RPMI7951 (cell line): Measurements from ENCODE around the gene ZNF674. TPM values are rescaled to one million over a fixed set of nuclear protein-coding genes. Genes with fewer than 3 reads are reported as not detected.
A peak's percentile ranks its signal among the peaks of the same experiment; 100 is the strongest.
"Not testable (repeated sequence)": the region's sequence is repeated elsewhere in the genome, so short reads cannot be mapped to it uniquely, and the experiment has no call there.

Experiments
- DNase-seq: peaks from one replicate; pipeline ENCODE4 v3.0.0-alpha.2; 2012; ENCODE audit warnings: low read depth
- total RNA-seq: library from RNA; depleted of rRNA; stranded (reverse); fragments of >200 nt; shearing (Covaris generic); gene quantifications from 2 replicates; pipeline ENCODE4 v1.2.3, GENCODE V29; 2014

Gene ZNF674
- total RNA-seq, 1 experiment from 2014 or later, result 4.8 TPM

DNA sequence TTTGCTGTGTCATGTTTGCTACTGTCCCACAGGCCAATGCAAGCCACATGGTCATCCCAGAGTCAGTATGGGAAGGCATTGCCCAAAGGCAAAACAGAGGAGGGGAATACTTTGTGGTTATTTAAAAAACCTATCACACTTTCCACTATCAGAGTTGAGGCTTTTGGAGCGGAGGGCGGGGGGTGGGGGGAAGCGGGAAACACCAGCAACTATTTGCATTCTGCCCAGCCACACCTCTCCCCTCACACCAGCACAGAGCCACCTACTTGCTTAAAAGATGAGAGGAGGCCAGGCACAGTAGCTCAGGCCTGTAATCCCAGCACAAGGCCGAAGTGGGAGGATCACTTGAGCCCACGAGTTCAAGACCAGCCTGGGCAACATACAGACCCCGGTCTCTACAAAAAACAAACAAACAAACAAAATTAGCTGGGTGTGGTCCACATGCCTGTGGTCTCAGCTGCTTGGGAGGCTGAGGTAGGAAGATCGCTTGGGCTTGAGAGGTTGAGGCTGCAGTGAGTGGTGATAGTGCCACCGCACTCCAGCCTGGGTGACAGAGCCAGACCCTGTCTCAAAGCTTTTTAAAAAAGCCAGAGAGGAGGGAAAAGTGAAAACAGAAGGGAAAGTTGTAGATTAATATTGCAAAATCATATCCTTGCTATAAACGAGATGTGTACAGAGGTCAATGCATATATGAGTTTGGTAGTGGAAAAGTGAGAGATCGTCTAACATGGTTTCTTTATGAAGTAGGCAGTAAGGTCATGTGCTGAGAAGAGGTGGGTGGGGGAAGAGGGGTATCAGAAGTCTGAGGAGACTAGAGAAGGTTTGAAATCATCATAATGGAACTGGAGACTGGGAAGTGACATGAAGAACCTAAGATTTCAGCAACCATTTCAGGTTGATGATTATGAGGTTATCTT lies 26.5 kb upstream of the ZNF674 start:
- no peak for DNase-seq

DNA sequence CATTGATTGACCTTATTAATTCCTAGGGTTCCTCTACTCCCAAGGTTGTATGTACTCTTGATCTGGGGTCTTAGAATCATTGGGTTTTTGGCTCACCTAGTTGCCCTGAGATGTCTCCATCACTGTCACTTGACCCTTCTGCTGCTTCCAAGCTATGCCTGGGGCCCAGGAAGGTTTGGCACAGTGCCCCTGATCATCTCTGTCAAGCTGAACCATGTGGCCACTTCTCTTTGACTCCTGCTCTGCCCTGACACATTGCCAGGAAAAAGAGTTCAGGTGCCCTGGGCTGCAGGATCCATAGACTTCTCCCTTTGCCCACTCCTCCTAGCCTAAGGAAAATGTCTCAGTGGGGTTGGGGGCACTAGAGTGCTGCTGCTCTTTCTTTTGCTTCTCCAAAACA lies 24.4 kb upstream of the ZNF674 start:
- no peak for DNase-seq

DNA sequence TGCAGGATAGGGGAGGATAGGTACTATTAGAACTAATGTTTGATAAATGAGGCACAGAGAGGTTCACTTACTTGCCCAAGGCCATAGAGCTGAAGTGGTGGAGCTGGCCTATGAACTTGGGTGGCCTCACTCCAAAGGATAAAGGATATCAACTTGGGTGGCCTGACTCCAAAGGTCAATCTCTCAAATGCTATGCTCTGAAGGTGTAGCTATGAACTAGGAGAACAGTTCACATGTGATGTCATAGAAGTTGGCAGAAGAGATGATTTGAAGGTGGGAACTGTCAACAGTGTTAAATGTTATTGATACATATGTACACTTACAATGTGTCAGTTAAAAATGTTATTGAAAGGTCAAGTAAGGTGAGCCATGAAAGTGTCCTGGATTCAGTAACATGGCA lies 22.2 kb upstream of the ZNF674 start:
- no peak for DNase-seq

DNA sequence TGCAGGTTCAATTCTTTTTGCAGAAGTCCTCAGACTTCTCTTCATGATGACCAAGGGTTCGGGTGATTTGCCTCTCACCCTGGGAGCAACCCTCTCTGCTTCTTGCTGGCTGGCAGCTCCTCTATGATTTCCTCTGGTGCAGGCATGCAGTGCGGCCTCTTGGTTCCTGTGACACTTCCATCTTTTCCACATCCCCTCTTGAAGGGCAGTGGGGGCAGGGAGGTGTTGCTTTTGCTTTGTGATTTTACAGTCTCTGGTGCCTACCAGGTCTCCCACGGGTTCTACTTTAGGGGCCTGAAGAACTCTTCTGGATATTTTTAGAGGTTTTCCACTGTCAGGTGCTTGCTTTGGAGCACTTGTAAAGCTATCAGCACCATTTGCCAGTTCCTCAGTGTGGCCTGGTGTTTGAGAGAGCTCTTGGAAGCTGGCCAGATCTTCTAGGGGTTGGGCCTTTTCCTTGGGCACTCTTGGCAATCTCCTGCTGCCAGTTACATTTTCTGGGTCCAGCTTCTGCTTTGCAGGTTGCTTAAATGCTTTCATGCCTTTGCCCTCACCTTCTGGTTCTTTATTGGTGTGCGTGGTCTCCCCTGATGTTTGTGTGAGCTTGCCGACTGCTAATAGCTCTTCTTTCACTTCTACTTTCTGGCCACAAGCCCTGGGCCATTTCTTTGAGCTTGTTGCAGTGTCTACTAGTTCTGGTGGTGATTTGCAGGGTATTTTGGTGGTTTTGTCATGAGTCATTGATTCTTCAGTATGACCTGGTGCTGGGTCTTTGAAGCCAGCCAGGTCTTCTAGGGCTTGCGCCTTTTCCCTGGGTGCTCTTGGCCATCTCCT lies 16.8 kb upstream of the ZNF674 start:
- peak; percentile 74 for DNase-seq

DNA sequence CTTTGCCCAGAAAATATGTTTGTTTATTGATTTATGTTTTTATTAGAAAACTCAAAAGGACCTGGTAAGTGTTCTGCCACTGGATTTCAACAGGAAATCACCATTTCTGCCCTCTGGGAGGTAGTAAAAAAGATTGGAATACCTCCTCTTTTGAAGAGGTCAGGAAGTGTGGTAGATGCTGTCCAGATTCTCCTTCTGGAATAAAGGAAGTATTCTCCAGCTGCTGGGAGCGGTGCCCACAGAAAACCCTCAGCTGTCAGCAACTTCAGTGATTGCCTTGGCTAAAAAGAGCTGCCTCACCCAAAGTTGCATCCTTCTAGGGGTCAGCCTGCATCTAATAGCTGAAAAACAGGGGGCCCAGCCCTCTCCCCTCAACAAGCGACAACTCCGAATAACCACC lies 13.8 kb upstream of the ZNF674 start:
- peak; percentile 32 for DNase-seq

DNA sequence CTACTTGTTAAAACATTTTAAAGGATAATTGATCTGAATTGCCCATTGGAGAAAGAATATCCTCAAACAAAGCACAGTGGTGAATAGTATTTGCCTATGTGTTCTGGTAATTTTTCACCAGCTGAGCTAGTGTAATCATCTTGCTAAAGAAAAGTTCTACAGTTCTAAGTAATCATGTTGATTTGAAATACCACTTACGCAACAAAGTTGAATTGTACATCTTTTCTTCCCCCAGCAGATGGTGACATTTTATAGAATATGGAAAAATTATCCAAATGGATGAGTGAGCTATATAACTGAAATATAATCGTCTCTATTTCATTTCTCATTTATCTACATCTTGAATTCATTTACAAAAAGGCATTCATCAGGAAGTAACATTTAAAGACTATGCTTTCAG lies 9.7 kb upstream of the ZNF674 start:
- no peak for DNase-seq

DNA sequence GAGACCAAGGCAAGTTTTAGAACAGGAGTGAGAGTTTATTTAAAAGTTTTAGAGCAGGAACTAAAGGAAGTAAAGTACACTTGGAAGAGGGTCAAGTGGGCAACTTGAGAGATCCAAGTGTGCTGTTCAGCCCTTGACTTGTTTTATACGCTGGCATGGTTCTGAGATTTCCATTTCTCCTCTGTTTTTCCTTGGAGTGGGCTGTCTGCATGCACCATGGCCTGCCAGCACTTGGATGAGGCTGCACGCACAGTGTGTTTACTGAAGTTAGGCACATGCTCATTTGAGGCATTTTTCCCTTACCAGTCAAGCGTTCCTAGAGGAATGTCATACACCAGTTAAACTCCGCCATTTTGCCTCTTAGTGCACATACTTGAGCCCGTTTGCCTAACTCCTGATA lies 8.7 kb upstream of the ZNF674 start:
- DNase-seq, result no peak

DNA sequence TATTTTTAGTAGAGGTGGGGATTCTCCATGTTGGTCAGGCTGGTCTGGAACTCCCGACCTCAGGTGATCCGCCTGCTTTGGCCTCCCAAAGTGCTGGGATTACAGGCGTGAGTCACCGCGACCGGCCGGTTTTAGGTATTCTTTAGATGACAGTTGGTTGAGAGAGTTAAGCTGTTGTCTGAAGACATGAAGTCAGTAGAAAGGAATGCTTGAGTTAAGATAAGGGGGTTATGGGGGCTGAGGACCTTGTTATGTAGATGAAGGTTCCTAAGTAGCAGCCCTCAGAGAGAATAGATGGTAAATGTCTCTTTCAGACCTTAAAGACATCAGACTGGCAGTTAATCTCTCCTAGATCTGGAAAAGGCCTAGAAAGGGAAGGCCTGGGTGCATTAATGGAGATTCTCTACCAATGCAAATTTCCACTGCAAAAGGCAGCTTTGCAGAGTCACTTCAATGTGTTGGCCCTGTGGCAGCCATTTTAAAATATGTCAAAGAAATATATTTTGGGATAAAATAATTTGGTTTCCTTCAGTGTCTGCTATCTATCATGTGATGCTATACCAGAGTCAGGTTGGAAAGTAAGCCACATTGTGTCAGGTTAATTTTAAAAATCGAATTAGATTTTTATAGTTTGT lies 6.4 kb upstream of the ZNF674 start:
- DNase-seq, result peak; percentile 63

DNA sequence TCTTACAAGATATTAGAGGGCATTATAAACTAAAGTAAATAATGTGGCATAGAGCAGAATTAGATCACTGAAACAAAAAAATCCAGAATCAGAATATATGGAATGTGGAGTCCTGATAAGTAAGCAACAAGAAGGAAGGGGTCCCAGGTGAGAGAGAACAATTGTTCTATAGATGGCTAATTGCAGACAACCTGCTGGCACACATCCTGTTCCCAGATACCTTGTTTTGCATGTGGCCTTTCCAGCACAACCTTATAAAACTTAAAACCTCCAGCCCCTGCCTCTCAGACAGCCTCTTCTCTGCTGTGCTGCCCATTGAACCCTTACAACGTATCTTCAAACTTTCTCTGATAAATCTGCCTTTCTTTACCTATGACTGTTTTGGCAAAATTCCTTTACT lies 4.7 kb upstream of the ZNF674 start:
- no peak for DNase-seq

DNA sequence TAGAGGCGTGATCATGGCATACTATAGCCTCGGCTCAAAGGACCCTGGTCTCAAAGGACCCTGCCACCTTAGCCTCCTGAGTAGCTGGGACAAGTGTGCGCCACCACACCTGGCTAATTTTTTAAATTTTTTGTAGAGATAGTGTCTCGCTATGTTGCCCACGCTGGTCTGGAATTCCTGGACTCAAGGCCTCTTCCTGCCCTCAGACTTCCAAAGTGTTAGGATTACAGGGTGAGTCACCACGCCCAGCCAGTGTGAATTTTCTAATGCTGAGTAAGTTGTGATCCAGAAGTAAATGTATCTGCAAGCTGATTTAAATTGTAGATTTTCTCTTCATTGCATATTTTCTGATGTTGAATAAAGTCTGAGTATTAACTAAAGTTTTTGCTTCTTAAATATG lies 2.6 kb upstream of the ZNF674 start:
- peak; percentile 78 for DNase-seq

DNA sequence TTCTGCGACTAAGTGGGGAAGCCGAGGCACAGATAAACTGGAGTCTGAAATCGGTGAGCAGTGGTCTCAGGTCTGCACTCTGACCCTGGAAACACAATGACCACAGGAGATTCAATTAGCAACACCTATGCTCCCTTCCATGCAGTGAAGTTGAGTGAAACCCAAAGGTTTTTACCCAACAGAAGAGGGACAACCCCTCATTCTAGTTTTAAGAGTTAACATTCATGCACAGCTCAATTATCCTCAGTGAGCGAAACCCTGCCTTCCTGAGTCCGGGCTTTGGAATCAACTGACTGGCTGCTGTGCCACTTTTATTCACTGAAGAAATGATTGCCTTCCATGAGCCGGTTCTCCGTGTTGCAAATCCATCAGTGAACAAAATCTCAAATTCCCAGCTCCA lies 694 bp downstream of the ZNF674 start:
- not testable (repeated sequence) for DNase-seq

DNA sequence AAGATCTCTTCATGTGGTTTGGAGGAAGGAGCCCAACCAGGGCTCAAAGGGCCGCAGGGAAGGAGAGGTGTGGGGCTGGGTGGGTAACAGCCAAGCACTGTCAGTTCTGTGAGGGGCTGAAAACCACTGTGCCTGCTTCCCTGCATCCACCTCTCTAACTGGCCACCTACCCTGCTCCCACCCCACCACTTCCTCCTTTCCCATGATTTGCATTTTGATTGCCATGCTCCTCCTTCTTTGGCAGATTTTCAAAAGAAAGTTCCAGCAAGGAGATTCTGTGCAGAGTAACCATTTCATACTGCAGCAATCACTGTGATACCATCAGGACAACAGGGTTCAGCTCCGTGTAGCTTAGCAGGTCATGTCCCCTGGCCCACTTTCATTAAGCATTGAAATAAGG lies 1.8 kb downstream of the ZNF674 start:
- no peak for DNase-seq

DNA sequence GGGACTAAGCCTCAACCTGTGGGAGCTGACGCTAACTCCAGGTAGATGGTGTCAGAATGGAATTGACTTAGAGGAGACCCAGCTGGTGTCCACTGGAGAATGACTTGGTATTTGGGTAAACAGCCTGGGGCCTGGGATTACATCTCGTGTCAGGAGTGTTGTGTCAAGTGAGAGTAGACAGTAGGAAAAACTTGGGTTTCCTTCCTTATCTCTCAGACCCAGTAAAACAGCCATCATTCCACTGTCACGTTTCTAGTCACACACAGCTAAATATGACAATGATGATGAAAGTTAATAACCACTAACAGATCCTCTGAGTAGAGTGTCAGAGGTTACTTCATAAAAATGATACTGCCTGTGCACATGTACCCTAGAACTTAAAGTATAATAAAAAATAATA lies 13.8 kb downstream of the ZNF674 start:
- no peak for DNase-seq

DNA sequence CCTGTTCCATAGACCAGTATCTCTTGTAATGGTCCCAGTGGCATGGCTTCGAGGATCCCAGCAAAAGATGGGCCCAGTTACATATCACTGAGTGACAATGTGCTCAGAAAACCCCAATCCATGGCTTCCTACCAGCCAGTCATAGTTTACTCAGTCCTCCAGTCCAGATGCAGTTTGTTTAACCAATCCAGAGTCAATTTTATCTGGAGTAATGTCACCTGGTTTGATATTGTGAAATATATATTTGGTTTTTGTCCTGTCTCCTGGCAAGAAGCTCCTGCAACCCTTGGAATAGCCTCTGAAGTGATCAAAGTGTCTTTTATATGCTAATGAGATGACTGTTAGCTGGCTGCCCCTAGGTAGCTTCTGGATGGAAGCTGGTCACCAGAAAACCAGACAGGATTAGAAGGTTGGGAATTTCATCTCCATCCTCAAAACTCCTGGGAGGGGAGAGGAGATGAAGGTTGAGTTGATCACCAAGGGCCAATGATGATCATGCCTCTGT lies 14.8 kb downstream of the ZNF674 start:
- DNase-seq, result not testable (repeated sequence)

DNA sequence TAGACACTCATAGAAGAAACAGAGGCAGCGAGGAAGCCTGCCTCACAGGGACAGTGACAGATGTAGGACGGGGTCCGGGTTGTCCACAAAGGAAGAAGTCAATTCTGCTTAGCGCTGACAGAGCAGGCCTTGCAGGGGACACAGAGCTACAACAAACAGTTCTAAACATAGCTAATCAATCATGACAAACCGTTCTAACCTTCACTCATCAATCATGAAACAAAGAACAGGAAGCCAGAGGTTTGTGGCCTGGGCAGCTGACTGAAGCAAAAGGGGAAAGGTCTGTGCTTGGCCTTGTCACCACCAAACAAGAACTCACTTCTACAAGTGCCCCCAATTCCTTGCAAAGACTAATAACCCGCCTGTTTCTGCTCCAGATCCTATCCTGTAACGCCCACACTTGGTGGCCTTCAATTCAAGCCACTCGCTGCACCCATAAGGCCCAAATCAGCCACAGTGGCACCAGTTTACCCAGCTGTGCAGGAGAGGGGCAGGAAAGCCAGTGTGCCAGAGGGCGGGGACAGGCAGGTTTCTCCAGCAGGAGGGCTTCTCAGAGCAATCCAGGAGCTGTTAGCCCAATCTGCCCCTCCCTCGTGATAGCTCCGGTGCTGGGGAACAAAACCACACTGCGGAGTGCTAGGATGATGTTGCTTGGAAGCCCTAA lies 15.3 kb downstream of the ZNF674 start:
- not testable (repeated sequence) for DNase-seq

DNA sequence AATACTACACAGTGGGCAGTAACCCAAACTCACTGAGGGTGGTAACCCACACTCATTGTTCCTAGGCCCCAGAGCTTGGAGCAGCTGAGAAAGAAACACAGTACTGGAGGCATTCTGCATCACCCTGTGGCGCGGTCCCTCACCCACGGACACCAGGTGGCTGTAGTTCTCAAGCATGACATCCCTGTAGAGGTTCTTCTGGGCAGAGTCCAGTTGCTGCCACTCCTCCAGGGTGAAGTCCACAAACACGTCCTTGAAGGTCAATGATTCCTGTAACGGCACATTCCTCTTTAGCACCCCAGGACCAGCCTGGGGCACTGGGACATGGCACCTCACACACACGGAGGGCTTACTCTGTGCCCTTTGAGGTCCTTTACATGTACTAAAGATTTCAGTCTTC lies 16.6 kb downstream of the ZNF674 start:
- not testable (repeated sequence) for DNase-seq

DNA sequence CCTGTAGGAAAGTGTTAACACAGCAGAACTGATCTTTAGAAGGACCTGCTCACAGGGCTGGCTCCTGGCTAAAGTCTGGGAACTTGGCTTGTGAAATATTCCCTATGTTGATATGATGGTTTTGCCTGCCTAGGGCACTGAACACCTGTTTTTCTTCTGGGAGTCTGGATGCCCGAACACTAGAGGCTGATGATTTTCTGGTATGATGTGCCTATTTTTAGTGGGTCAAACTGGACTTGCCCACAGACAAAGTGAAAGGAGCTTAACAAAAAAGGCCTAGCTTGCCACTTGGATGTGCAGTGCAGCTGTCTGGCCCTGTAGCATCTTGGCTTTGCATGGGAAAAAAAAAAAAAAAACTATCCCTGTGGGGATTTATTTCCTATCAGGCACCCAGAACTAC lies 39.1 kb downstream of the ZNF674 start:
- no peak for DNase-seq

DNA sequence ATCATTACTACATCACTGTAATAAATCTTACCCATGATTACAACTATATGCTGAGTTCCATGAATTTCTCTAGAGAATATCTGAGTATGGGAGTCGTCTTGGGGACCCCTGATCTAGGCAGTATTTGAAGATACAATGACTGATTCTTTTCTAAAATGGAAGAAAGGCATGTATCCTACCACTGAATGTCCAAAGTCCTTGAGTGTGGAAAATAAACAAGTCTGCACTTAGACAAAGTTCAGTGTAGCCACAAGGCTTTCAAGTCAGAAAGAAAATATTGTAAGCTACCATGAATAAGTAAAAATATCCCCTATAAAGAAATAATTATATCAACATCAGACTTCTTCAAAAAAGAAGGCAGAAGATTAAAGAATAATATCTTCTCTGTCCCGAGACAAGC lies 42.4 kb downstream of the ZNF674 start:
- no peak for DNase-seq

DNA sequence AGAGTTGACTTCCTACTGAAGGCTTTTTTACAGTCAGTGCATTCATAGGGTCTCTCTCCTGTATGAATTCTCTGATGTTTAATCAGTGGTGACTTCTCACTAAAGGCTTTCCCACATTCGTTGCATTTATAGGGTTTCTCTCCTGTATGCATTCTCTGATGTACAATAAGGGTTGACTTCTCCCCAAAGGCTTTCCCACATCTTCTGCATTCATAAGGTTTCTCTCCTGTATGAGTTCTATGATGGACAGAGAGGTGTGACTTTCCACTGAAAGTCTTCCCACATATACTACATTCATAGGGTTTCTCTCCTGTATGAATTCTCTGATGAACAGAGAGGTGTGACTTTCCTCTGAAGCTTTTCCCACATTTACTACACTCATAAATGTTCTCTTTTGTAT lies 45.2 kb downstream of the ZNF674 start:
- DNase-seq, result no peak

DNA sequence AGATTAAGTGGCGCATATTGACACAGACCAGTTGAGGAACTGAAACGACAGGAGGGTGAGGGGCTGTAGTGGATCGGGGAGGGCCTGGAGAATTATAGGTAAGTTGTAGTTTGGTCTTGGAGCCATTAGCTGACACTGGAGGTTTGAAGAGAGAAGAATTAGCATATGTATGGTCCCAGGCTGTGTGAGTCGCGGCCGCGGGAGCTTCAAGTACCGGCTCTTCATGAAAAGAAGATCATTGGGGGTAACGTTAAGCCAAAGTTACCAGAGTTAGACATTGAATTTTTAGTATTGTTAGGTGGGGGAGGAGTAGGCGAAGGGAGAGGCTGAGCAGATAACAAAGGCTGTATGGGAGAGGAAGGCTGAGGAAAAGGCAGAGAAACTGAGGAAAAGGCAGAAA lies 56.5 kb downstream of the ZNF674 start:
- DNase-seq, result no peak

DNA sequence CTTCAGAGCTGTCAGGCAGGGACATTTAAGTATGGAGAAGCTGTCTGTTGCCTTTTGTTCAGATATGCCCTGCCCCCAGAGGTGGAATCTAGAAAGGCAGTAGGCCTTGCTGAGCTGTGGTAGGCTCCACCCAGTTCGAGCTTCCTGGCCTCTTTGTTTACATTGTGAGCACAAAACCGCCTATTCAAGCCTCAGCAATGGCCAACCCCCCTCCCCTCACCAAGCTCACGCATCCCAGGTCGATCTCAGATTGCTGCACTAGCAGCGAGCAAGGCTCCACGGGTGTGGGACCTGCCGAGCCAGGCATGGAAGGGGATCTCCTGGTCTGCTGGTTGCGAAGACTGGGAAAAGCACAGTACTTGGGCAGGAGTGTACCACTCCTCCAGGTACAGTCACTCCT lies 59.3 kb downstream of the ZNF674 start:
- DNase-seq, result no peak

DNA sequence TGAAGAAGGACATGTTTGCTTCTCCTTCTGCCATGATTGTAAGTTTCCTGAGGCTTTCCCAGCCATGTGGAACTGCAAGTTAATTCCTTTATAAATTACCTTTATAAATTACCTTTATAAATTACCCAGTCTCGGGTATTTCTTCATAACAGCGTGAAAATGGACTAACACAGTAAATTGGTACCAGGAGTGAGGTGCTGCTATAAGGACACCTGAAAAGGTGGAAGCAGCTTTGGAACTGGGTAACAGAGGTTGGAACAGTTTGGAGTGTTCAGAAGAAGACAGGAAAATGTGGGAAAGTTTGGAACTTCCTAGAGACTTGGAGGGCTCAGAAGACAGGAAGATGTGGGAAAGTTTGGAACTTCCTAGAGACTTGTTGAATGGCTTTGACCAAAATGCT lies 66.6 kb downstream of the ZNF674 start:
- not testable (repeated sequence) for DNase-seq
